IMR-90 (cell line): ENCODE data around the gene RAD51D. TPM values are rescaled to one million over a fixed set of nuclear protein-coding genes. Genes with fewer than 3 reads are reported as not detected.

ENCODE experiments used
- ATAC-seq: fragments of 200-7000 bp; cut with Tn5 transposase; 2 replicates; pipeline ENCODE4 v1.9.1; 2020; ENCODE audit warnings: low read depth, mild to moderate bottlenecking, moderate library complexity
- BruUV-seq: library from RNA; stranded (reverse); fragments of 400-500 nt; replicated peaks from 2 replicates; lab custom pipeline; 2021; lab: Mats Ljungman, UMichigan
- CTCF ChIA-PET: fragments of 300-600 bp; formaldehyde crosslinking; extraction: SDS; loops from one replicate; lab custom pipeline; 2021; ENCODE audit warnings: antibody characterized with exemption; lab: Yijun Ruan, JAX
- POLR2A ChIA-PET: fragments of 300-600 bp; sonication (Branson Sonifier 250); formaldehyde crosslinking; loops from one replicate; lab custom pipeline; 2022; ENCODE audit warnings: antibody characterized with exemption; ENCODE audit not compliant: unreplicated experiment; lab: Charles Lee
- DNase-seq: peaks from one replicate; pipeline ENCODE4 v3.0.0; 2013
- H2AFZ ChIP-seq: replicated peaks from 2 replicates; pipeline ENCODE3; 2013; ENCODE audit warnings: low read length, mild to moderate bottlenecking; ENCODE audit not compliant: poor library complexity
- H2AK5ac ChIP-seq: 2 replicates; pipeline ENCODE4 v1.6.1; 2013; ENCODE audit warnings: low read depth, low read length, inconsistent platforms
- H2AK9ac ChIP-seq: replicated peaks from 2 replicates; pipeline ENCODE3; 2013; ENCODE audit warnings: mild to moderate bottlenecking, low read depth, low read length, moderate library complexity; ENCODE audit not compliant: poor library complexity
- H2BK120ac ChIP-seq: 2 replicates; pipeline ENCODE4 v1.6.1; 2013; ENCODE audit warnings: low read depth, low read length, inconsistent platforms
- H2BK15ac ChIP-seq: 3 replicates; pipeline ENCODE4 v1.6.1; 2013; ENCODE audit warnings: low read depth, low read length, inconsistent platforms
- H2BK20ac ChIP-seq: 2 replicates; pipeline ENCODE4 v1.6.1; 2013; ENCODE audit warnings: low read depth, mild to moderate bottlenecking, inconsistent platforms, low read length, moderate library complexity
- H2BK5ac ChIP-seq: 2 replicates; pipeline ENCODE4 v1.6.1; 2013; ENCODE audit warnings: mild to moderate bottlenecking, low read depth, low read length, inconsistent platforms; ENCODE audit not compliant: poor library complexity, severe bottlenecking
- H3K14ac ChIP-seq: replicated peaks from 2 replicates; pipeline ENCODE4 v1.6.1; 2013; ENCODE audit warnings: low read depth, low read length, inconsistent platforms
- H3K18ac ChIP-seq: 2 replicates; pipeline ENCODE4 v1.6.1; 2013; ENCODE audit warnings: low read depth, low read length, control low read depth
- H3K23ac ChIP-seq: 2 replicates; pipeline ENCODE4 v1.6.1; 2013; ENCODE audit warnings: low read depth, low read length, inconsistent platforms
- H3K27ac ChIP-seq: 2 replicates; pipeline ENCODE4 v1.5.1; 2013; ENCODE audit warnings: mild to moderate bottlenecking, control low read depth, low read length; ENCODE audit not compliant: insufficient read depth
- H3K27me3 ChIP-seq: 2 replicates; pipeline ENCODE4 v1.6.1; 2013; ENCODE audit warnings: low read length; ENCODE audit not compliant: control insufficient read depth, insufficient read depth
- H3K36me3 ChIP-seq: 2 replicates; pipeline ENCODE4 v1.6.1; 2013; ENCODE audit warnings: low read length, mixed read lengths; ENCODE audit not compliant: control insufficient read depth, insufficient read depth
- H3K4ac ChIP-seq: 2 replicates; pipeline ENCODE4 v1.6.1; 2013; ENCODE audit warnings: low read depth, low read length, inconsistent platforms
- H3K4me1 ChIP-seq: 2 replicates; pipeline ENCODE4 v1.6.1; 2013; ENCODE audit warnings: low read length, mixed read lengths; ENCODE audit not compliant: control insufficient read depth, insufficient read depth
- H3K4me2 ChIP-seq: 2 replicates; pipeline ENCODE4 v1.6.1; 2013; ENCODE audit warnings: low read depth, mild to moderate bottlenecking, control low read depth, low read length, moderate library complexity
- H3K4me3 ChIP-seq: 2 replicates; pipeline ENCODE4 v1.5.1; 2013; ENCODE audit warnings: low read depth, mild to moderate bottlenecking, control low read depth, low read length, moderate library complexity; ENCODE audit not compliant: insufficient read depth
- H3K56ac ChIP-seq: 2 replicates; pipeline ENCODE4 v1.6.1; 2013; ENCODE audit warnings: low read length, inconsistent platforms; ENCODE audit not compliant: insufficient read depth; ENCODE audit errors: extremely low read depth
- H3K79me1 ChIP-seq, 2 experiments: 2 replicates each; pipeline ENCODE4 v1.6.1; 2013; ENCODE audit warnings: low read length in 2 of 2, inconsistent platforms in 1 of 2, low read depth in 1 of 2
- H3K9ac ChIP-seq: 2 replicates; pipeline ENCODE4 v1.6.1; 2013; ENCODE audit warnings: low read depth, low read length, control low read depth
- H3K9me1 ChIP-seq: 2 replicates; pipeline ENCODE4 v1.6.1; 2013; ENCODE audit warnings: low read length, inconsistent platforms; ENCODE audit not compliant: insufficient read depth
- H3K9me3 ChIP-seq: 2 replicates; pipeline ENCODE4 v1.6.1; 2013; ENCODE audit warnings: low read length; ENCODE audit not compliant: control insufficient read depth, insufficient read depth
- H4K20me1 ChIP-seq: 2 replicates; pipeline ENCODE4 v1.6.1; 2013; ENCODE audit warnings: low read length, inconsistent platforms; ENCODE audit not compliant: insufficient read depth
- H4K5ac ChIP-seq: 2 replicates; pipeline ENCODE4 v1.6.1; 2013; ENCODE audit warnings: mild to moderate bottlenecking, low read depth, low read length, control low read depth
- H4K8ac ChIP-seq, 2 experiments: 2 replicates each; pipeline ENCODE4 v1.6.1; 2013; ENCODE audit warnings: low read depth in 2 of 2, low read length in 2 of 2, control low read depth in 1 of 2, inconsistent platforms in 1 of 2
- H4K91ac ChIP-seq: 2 replicates; pipeline ENCODE4 v1.6.1; 2013; ENCODE audit warnings: low read depth, low read length, inconsistent platforms; ENCODE audit not compliant: insufficient read depth
- BHLHE40 ChIP-seq: fragments of 150-350 bp; IDR thresholded peaks from 2 replicates; pipeline ENCODE4 v1.6.1; 2016; ENCODE audit warnings: mild to moderate bottlenecking, low read depth, low read length
- CEBPB ChIP-seq: IDR thresholded peaks from 2 replicates; pipeline ENCODE4 v1.6.1; 2012; ENCODE audit warnings: low read depth, low read length, improper control_type of control experiment
- CHD1 ChIP-seq: IDR thresholded peaks from 2 replicates; pipeline ENCODE4 v1.6.1; 2012; ENCODE audit warnings: low read depth, low read length, improper control_type of control experiment
- CTCF ChIP-seq: conservative IDR thresholded peaks from 2 replicates; pipeline ENCODE4 v1.5.1; 2012; ENCODE audit warnings: mild to moderate bottlenecking, low read depth, low read length, improper control_type of control experiment
- ELK1 ChIP-seq: fragments of 150-350 bp; IDR thresholded peaks from 2 replicates; pipeline ENCODE4 v1.6.1; 2016; ENCODE audit warnings: low read depth, mild to moderate bottlenecking, low read length, moderate library complexity, borderline replicate concordance
- FOS ChIP-seq: fragments of 150-350 bp; IDR thresholded peaks from 2 replicates; pipeline ENCODE4 v1.6.1; 2016; ENCODE audit warnings: low read depth, low read length
- MAFK ChIP-seq: IDR thresholded peaks from 2 replicates; pipeline ENCODE4 v1.6.1; 2012; ENCODE audit warnings: low read depth, low read length, improper control_type of control experiment
- MAZ ChIP-seq: IDR thresholded peaks from 2 replicates; pipeline ENCODE4 v1.6.1; 2012; ENCODE audit warnings: low read depth, mild to moderate bottlenecking, low read length, improper control_type of control experiment, moderate library complexity, borderline replicate concordance
- MXI1 ChIP-seq: IDR thresholded peaks from 2 replicates; pipeline ENCODE4 v1.6.1; 2012; ENCODE audit warnings: low read depth, mild to moderate bottlenecking, low read length, moderate library complexity, borderline replicate concordance
- NFE2L2 ChIP-seq: fragments of 150-350 bp; IDR thresholded peaks from 2 replicates; pipeline ENCODE4 v1.6.1; 2016; ENCODE audit warnings: low read depth, mild to moderate bottlenecking, low read length
- POLR2A ChIP-seq: IDR thresholded peaks from 2 replicates; pipeline ENCODE4 v1.6.1; 2012; ENCODE audit warnings: mild to moderate bottlenecking, low read depth, low read length
- RAD21 ChIP-seq: IDR thresholded peaks from 2 replicates; pipeline ENCODE4 v1.6.1; 2012; ENCODE audit warnings: low read length, improper control_type of control experiment
- RCOR1 ChIP-seq: IDR thresholded peaks from 2 replicates; pipeline ENCODE4 v1.6.1; 2012; ENCODE audit warnings: mild to moderate bottlenecking, low read length, improper control_type of control experiment; ENCODE audit not compliant: insufficient replicate concordance
- RFX5 ChIP-seq: IDR thresholded peaks from 2 replicates; pipeline ENCODE4 v1.8.0; 2012; ENCODE audit warnings: low read depth, mild to moderate bottlenecking, low read length, moderate library complexity
- SMC3 ChIP-seq: fragments of 150-350 bp; IDR thresholded peaks from 2 replicates; pipeline ENCODE4 v1.6.1; 2016; ENCODE audit warnings: low read depth, mild to moderate bottlenecking, antibody characterized with exemption, low read length, moderate library complexity
- USF2 ChIP-seq: fragments of 150-350 bp; IDR thresholded peaks from 2 replicates; pipeline ENCODE4 v1.6.1; 2017; ENCODE audit warnings: mild to moderate bottlenecking, antibody characterized with exemption, low read length, low read depth
- WGBS, 2 experiments: methylation state at CpG; one replicate each; pipeline versions ENCODE4 v1.1.5 to v1.1.7; 2013; ENCODE audit warnings: missing lambda C conversion rate in 2 of 2; ENCODE audit not compliant: insufficient read length in 1 of 2; ENCODE audit errors: extremely low coverage in 2 of 2; 5-methylcytosine and 5-hydroxymethylcytosine counted together
- dilution Hi-C: fragments of 300-500 bp; cut with HindIII; formaldehyde crosslinking; loops from one replicate; pipeline ENCODE4 v1.14.3; 2018; ENCODE audit warnings: low sequenced_read_pairs; ENCODE audit not compliant: unreplicated experiment
- in situ Hi-C: fragments of 300-500 bp; cut with MboI; formaldehyde crosslinking; loops from 3 replicates; pipeline ENCODE4 v1.14.3; 2019; ENCODE audit warnings: low sequenced_read_pairs, inconsistent platforms, mixed read lengths
- intact Hi-C: fragments of 100-400 bp; cut with micrococcal nuclease; formaldehyde crosslinking; loops from 2 replicates; pipeline ENCODE4 v1.10.0; 2022
- polyA plus RNA-seq, 3 experiments: library from polyadenylated mRNA; depleted of rRNA; stranded (reverse); fragments of >200 nt; gene quantifications; 2 replicates each; pipeline ENCODE4 v1.2.3, GENCODE V29; 2012; ENCODE audit warnings: low replicate concordance in 1 of 3
- total RNA-seq: library from RNA; depleted of rRNA; stranded (reverse); fragments of >200 nt; gene quantifications from 2 replicates; pipeline ENCODE4 v1.2.3, GENCODE V29; 2012

RAD51D gene
- total and polyA plus RNA-seq, 2 of the 4 experiments (the other 2 are of a cell fraction) = 10.8 to 12.7 TPM

- BruUV-seq = no TSS peak
- Histone ChIP-seq H3K4me1 (peaks cover 3% of the 10 kb centered on the region; the same call in 1 of the 2 replicates), H3K27me3 (no peaks in the 10 kb centered on the region), H4K20me1 (no peaks in the 10 kb centered on the region), H4K8ac (no peak overlapping the region), H3K79me1 (peaks cover 26 to 68% of the 10 kb centered on the region in 2 experiments), H3K9me1 (peaks cover under 1% of the 10 kb centered on the region; the same call in 1 of the 2 replicates), H2BK120ac (no peak overlapping the region), H3K23ac (no peak overlapping the region), H2BK5ac (no peak overlapping the region), H3K36me3 (peaks cover 1% of the 10 kb centered on the region), H3K4me2 (no peak overlapping the region), H2AK9ac (no peak overlapping the region), H3K27ac (no peak overlapping the region), H3K9ac (no peak overlapping the region), H3K56ac (no peak overlapping the region), H2BK15ac (no peak overlapping the region), H2AK5ac (no peak overlapping the region), H3K4me3 (no peak overlapping the region), H2AFZ (no peak overlapping the region), H3K4ac (no peak overlapping the region), H3K18ac (no peak overlapping the region), H3K9me3 (no peaks in the 10 kb centered on the region), H4K91ac (no peak overlapping the region), H2BK20ac (no peak overlapping the region), H4K5ac (no peak overlapping the region), H3K14ac (no peak overlapping the region)
- CTCF ChIA-PET = no interaction called here
- intact Hi-C loops (no loop called here), dilution Hi-C loops (no loop called here), in situ Hi-C loops (no loop called here)
- ATAC-seq (no peak), DNase-seq (no peak)
- 100% methylated on average over 1 of the region's 1 CpG; no CpG with 5 or more reads in 1 of the 2 experiments for WGBS, 2 experiments
- TF ChIP-seq MAFK (no peak), RCOR1 (no peak), CEBPB (no peak), FOS (no peak), SMC3 (no peak), NFE2L2 (no peak), USF2 (no peak), ELK1 (no peak), MAZ (no peak), CHD1 (no peak), RAD21 (no peak), MXI1 (no peak), RFX5 (no peak), BHLHE40 (no peak), POLR2A (no peak), CTCF (no peak)
- POLR2A ChIA-PET = no interaction called here
These were observed 62.2 kb downstream of the RAD51D start for GRCh38 chr17:35057332-35057915.
